CD4-positive, alpha-beta memory T cell (primary cell): ENCODE data around the gene ZAR1L. TPM values are rescaled to one million over a fixed set of nuclear protein-coding genes. Genes with fewer than 3 reads are reported as not detected.

Source experiments
- CTCF ChIA-PET: fragments of 350-600 bp; sonication (Branson Sonifier 250); formaldehyde crosslinking; loops from one replicate; lab custom pipeline; 2021; ENCODE audit warnings: inconsistent platforms; ENCODE audit not compliant: partially characterized antibody; lab: Charles Lee
- POLR2A ChIA-PET: fragments of 350-600 bp; sonication (Branson Sonifier 250); formaldehyde crosslinking; loops from one replicate; lab custom pipeline; 2021; ENCODE audit not compliant: partially characterized antibody; lab: Charles Lee
- DNase-seq, 5 donors: peaks; one replicate each; pipeline versions ENCODE4 v3.0.0 to v3.0.0-alpha.2; 2020 to 2022; ENCODE audit warnings: mixed read lengths in 1 of 5
- H3K27ac ChIP-seq: one replicate; pipeline ENCODE4 v1.7.0; 2013; ENCODE audit warnings: low read depth, low read length
- H3K27me3 ChIP-seq: 2 replicates; pipeline ENCODE4 v1.7.0; 2013; ENCODE audit warnings: mild to moderate bottlenecking, low read length, moderate library complexity; ENCODE audit not compliant: insufficient read depth
- H3K36me3 ChIP-seq: 2 replicates; pipeline ENCODE4 v1.7.0; 2013; ENCODE audit warnings: mild to moderate bottlenecking, low read length, moderate library complexity; ENCODE audit not compliant: insufficient read depth
- H3K4me1 ChIP-seq: 2 replicates; pipeline ENCODE4 v1.7.0; 2013; ENCODE audit warnings: mild to moderate bottlenecking, low read length, moderate library complexity; ENCODE audit not compliant: insufficient read depth
- H3K4me3 ChIP-seq, 2 donors: one replicate each; pipeline ENCODE4 v1.7.0; 2013; ENCODE audit warnings: low read length in 2 of 2, mild to moderate bottlenecking in 1 of 2
- H3K9me3 ChIP-seq, 2 donors: one replicate each; pipeline ENCODE4 v1.7.0; 2013; ENCODE audit warnings: low read length in 2 of 2, control low read depth in 1 of 2; ENCODE audit not compliant: control insufficient read depth in 1 of 2
- H3K27ac Mint-ChIP-seq, 7 donors: one replicate each; pipeline ENCODE4 v1.8.0; 2020 to 2021; ENCODE audit warnings: mixed read lengths in 7 of 7, mild to moderate bottlenecking in 6 of 7, inconsistent platforms in 3 of 7, moderate library complexity in 3 of 7
- H3K27me3 Mint-ChIP-seq, 2 donors: one replicate each; pipeline ENCODE4 v1.8.0; 2020 to 2021; ENCODE audit warnings: mixed read lengths in 2 of 2
- H3K36me3 Mint-ChIP-seq, 2 donors: one replicate each; pipeline ENCODE4 v1.8.0; 2020 to 2021; ENCODE audit warnings: mixed read lengths in 2 of 2, inconsistent platforms in 1 of 2, mild to moderate bottlenecking in 1 of 2
- H3K4me1 Mint-ChIP-seq, 4 donors: one replicate each; pipeline ENCODE4 v1.8.0; 2020 to 2021; ENCODE audit warnings: mixed read lengths in 4 of 4, mild to moderate bottlenecking in 1 of 4
- H3K4me3 Mint-ChIP-seq, 8 donors: one replicate each; pipeline ENCODE4 v1.8.0; 2020 to 2021; ENCODE audit warnings: mixed read lengths in 8 of 8, mild to moderate bottlenecking in 7 of 8, moderate library complexity in 6 of 8, inconsistent platforms in 3 of 8
- H3K9me3 Mint-ChIP-seq, 8 donors: one replicate each; pipeline ENCODE4 v1.8.0; 2020 to 2021; ENCODE audit warnings: mixed read lengths in 8 of 8, mild to moderate bottlenecking in 5 of 8, inconsistent platforms in 3 of 8, moderate library complexity in 1 of 8
- intact Hi-C: fragments of 100-400 bp; cut with micrococcal nuclease; formaldehyde crosslinking; loops from one replicate; pipeline ENCODE4 v1.15.1; 2023
- polyA plus RNA-seq, 2 donors: library from polyadenylated mRNA; unstranded; fragments of 300-500 nt; fragmentation: Illumina TruSeq; gene quantifications; one replicate each; pipeline ENCODE4 v1.2.3, GENCODE V29; 2021
- total RNA-seq, 2 experiments: library from RNA; stranded (reverse); gene quantifications; one replicate each; pipeline ENCODE4 v1.2.3, GENCODE V29; 2021

ZAR1L gene
- total and polyA plus RNA-seq, 4 experiments from 2014 or later, result not detected

DNA sequence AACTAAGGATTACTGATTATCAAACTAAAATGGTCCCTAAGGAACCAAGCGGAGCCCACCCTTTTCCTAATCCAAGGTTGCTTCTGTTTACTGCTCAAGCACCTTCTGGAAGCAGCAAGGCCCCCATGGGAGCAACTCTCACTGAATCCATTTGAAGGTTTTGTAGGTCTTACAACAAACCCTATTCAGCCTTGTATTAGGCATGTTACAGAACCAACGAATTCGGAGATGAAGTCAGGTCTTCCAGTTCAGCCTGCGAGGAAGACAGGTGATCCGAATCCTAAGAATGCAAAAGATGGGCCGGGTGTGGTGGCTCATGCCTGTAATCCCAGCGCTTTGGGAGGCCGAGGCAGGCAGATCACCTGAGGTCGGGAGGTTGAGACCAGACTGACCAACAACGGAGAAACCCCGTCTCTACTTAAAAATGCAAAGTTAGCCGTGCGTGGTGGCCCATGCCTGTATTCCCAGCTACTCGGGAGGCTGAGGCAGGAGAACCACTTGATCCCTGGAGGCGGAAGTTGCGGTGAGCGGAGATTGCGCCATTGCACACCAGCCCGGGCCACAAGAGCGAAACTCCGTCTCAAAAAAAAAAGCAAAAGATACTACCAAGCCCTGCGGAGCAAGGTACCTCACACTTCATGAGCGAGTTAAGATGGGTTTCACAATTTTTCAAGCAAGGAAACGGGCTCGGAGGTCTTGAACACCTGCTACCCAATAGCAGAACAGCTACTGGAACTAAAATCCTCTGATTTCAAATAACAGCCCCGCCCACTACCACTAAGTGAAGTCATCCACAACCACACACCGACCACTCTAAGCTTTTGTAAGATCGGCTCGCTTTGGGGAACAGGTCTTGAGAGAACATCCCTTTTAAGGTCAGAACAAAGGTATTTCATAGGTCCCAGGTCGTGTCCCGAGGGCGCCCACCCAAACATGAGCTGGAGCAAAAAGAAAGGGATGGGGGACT, 609 bp downstream of the ZAR1L start:
- peak; percentile 68 to 84 (median 70) for DNase-seq
- no peaks in the 10 kb centered on the region for H3K9me3 ChIP-seq
- no peaks in the 10 kb centered on the region for H3K27me3 Mint-ChIP-seq
- peak overlapping the region; percentile 59 to 81 for H3K4me3 ChIP-seq
- peaks cover 10 to 35% (median 14%) of the 10 kb centered on the region in 4 donors for H3K4me1 Mint-ChIP-seq
- peak overlapping the region; percentile 99 for H3K27ac ChIP-seq
- ChIA-PET POLR2A (interaction anchor here (0.7 to 4.0 kb wide), 18 partner anchors 8 to 1229 kb away, joined by 3 to 82 read pairs (median 4); partner anchors contain the start of genes N4BP2L1, N4BP2L2 and PDS5B), CTCF (interaction anchor here (0.8 to 3.0 kb wide), 9 partner anchors 8 to 490 kb away, joined by 3 to 19 read pairs (median 5); partner anchors contain the start of genes N4BP2L1 and PDS5B)
- no peaks in the 10 kb centered on the region for H3K36me3 ChIP-seq
- intact Hi-C loops, result loop anchor here (1.0 to 10.0 kb wide), 6 partner anchors 114 to 1270 kb away; partner anchors contain the start of genes N4BP2L1, N4BP2L2 and PDS5B
- H3K4me1 ChIP-seq, result peaks cover 21% of the 10 kb centered on the region
- H3K27ac Mint-ChIP-seq, result peak overlapping the region; percentile 98 to 100 (median 100)
- no peaks in the 10 kb centered on the region for H3K27me3 ChIP-seq
- H3K4me3 Mint-ChIP-seq, result peak overlapping the region; percentile 91 to 100 (median 96)
- H3K9me3 Mint-ChIP-seq, result no peaks in the 10 kb centered on the region
- peaks cover 0 to 10% of the 10 kb centered on the region in 2 donors for H3K36me3 Mint-ChIP-seq

DNA sequence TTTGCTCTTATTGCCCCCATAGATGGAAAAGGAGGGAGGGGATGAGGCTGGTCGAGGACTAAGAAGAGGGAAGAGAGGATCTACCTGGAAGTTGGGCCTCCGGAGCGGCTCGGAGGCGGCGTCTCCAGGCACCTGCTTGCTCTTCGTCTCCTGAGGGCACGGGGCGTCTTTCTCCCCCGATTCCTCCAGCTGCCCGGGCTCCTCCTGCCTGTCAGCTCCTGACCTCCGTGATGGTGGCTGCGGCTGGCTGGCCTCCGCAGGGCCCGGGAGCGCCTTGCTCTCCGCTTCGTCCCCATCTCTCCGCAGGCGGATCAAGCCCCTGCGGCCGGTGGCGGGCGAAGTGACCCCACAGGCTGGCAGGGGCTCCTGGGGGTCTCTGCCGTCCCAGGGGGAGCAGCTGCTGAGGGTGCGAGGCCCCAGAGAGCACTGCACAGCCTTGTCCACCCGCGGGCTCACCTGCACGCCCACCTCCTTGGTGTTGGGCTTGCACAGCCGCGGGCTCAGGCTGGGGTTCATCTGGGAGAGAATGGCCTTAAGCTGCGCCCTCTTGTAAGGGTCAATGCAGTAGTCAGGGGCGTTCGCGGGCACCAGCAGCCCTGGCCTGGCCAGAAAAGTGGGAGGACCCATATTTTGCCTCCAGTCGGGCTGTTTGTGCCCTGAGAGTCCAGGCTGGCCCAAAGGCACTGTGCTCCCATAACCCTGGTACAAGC, 3.8 kb downstream of the ZAR1L start:
- Histone ChIP-seq H3K27me3 (no peaks in the 10 kb centered on the region), H3K27ac (no peak overlapping the region), H3K9me3 (no peaks in the 10 kb centered on the region), H3K4me3 (no peak overlapping the region), H3K36me3 (no peaks in the 10 kb centered on the region), H3K4me1 (peaks cover 20% of the 10 kb centered on the region)
- CTCF ChIA-PET, result interaction anchor here (0.8 to 1.4 kb wide), 7 partner anchors 9 to 402 kb away, joined by 3 to 6 read pairs (median 4); no protein-coding TSS in a partner anchor
- no peaks in the 10 kb centered on the region for H3K9me3 Mint-ChIP-seq
- intact Hi-C loops, result loop anchor here (10.0 kb wide), 2 partner anchors 1107 to 1267 kb away; no protein-coding TSS in a partner anchor
- H3K36me3 Mint-ChIP-seq, result peaks cover 0 to 10% of the 10 kb centered on the region in 2 donors
- no peak overlapping the region for H3K27ac Mint-ChIP-seq
- DNase-seq, result no peak
- no peaks in the 10 kb centered on the region for H3K27me3 Mint-ChIP-seq
- POLR2A ChIA-PET, result no interaction called here
- peaks cover 15 to 37% (median 18%) of the 10 kb centered on the region in 4 donors for H3K4me1 Mint-ChIP-seq
- H3K4me3 Mint-ChIP-seq, result no peak overlapping the region

DNA sequence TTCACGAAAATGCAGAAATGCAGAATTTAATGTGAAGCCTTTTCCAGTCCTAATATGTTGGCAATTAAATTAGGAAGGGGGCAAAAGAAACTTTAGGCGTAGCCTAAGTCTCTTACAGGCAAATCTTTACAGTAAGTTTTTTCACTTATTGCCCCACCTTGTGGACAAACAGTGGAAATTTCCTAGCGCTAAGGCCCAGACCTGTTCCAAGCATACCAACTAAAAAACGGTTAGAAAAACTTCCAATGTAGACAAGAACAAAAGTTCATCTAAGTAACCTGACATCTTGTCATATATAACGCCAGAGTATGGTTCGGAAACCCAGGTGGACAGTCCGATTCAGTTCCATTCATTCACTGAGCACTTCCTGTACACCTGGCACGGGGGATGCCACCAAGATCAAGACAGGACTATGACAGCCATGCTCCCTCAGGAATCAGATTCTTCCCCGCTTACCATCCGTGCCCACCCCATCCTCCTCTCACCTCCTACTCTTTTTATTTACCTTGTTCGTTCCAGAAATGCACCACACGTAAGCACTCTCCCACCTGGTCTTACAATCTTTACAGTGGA, 4.9 kb downstream of the ZAR1L start:
- Histone ChIP-seq H3K36me3 (no peaks in the 10 kb centered on the region), H3K9me3 (no peaks in the 10 kb centered on the region), H3K4me3 (no peak overlapping the region), H3K4me1 (peaks cover 15% of the 10 kb centered on the region), H3K27me3 (no peaks in the 10 kb centered on the region), H3K27ac (no peak overlapping the region)
- no peaks in the 10 kb centered on the region for H3K9me3 Mint-ChIP-seq
- H3K27me3 Mint-ChIP-seq, result no peaks in the 10 kb centered on the region
- peak overlapping the region in 1 of 7 donors; percentile 49 for H3K27ac Mint-ChIP-seq
- H3K4me3 Mint-ChIP-seq, result peak overlapping the region in 4 of 8 donors; percentile 12 to 66 (median 42)
- peaks cover 0 to 3% of the 10 kb centered on the region in 2 donors for H3K36me3 Mint-ChIP-seq
- ChIA-PET CTCF (interaction anchor here (1.0 to 1.2 kb wide), 2 partner anchors 10 to 400 kb away, joined by 4 to 6 read pairs; no protein-coding TSS in a partner anchor), POLR2A (no interaction called here)
- DNase-seq, result peak; percentile 41 to 57 (median 49)
- intact Hi-C loops, result loop anchor here (1.0 to 10.0 kb wide), 6 partner anchors 42 to 1265 kb away; no protein-coding TSS in a partner anchor
- peaks cover 13 to 26% (median 16%) of the 10 kb centered on the region in 4 donors for H3K4me1 Mint-ChIP-seq

DNA sequence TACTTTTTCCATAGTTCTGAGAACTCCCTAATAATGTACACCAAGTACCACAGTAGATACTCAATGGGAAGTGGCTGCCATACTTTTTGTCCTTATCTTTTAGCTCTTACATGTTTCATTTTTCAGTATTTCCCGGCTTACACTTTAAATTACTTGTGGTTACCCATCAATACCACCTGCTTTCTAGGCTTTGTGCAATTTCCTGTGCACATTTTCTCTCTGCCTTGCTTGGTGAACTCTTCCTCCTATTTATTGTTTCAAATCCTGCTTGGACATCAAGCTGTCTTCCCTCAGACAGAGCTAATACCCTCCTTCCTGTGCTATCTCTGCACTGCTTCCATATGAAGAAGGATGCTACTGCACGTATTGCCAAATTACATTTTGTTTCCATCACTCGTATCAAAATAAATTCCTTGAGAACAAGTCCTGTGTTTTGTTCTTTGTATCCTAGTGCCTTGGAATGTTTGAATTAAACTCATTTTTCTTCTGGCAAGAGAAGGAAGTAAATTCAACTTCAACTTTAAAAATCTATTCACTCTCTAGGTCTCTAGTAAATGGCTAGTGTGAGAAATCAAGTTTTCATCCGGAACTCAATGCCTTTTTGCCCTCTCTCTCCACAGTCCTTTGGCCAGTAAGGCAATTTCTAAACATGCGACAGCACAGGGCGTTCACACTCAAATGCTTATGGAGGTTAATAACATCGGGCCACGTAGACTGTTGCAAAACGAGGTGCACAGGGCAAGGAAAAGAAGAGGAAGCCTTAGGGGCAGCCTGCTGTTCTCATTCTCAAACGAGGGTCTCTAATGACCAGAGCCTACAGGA, 5.6 kb downstream of the ZAR1L start:
- Mint-ChIP-seq H3K36me3 (no peaks in the 10 kb centered on the region), H3K27ac (peak overlapping the region in 3 of 7 donors; percentile 17 to 49 (median 38)), H3K9me3 (no peaks in the 10 kb centered on the region), H3K4me3 (peak overlapping the region in 5 of 8 donors; percentile 12 to 66 (median 27)), H3K27me3 (no peaks in the 10 kb centered on the region), H3K4me1 (peaks cover 8 to 19% (median 12%) of the 10 kb centered on the region in 4 donors)
- Histone ChIP-seq H3K27ac (no peak overlapping the region), H3K4me3 (no peak overlapping the region), H3K4me1 (peaks cover 9% of the 10 kb centered on the region), H3K36me3 (no peaks in the 10 kb centered on the region), H3K27me3 (no peaks in the 10 kb centered on the region), H3K9me3 (no peaks in the 10 kb centered on the region)
- POLR2A ChIA-PET, result no interaction called here
- no peak for DNase-seq
- CTCF ChIA-PET, result interaction anchor here (1.0 to 2.1 kb wide), 5 partner anchors 8 to 400 kb away, joined by 3 to 15 read pairs (median 3); no protein-coding TSS in a partner anchor
- intact Hi-C loops, result loop anchor here (1.0 to 10.0 kb wide), 6 partner anchors 41 to 1265 kb away; no protein-coding TSS in a partner anchor

DNA sequence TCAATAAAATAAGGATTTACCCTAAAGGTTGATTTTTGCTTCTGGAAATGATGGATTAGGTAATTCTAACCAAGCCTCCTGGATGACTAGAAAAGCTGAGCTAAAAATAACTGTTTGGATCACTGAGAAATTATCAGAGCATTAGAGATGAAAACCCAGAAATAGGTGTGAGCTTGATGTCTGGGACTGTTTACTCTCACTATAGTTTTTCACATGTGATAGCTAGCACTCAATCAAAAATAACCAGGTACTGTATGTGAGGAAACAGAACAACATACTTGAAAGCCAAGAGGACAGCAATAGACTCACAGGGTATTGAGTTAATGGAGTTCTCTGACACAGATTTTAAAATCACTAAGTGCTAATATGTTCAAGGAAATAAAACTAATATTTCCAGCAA, 9.5 kb downstream of the ZAR1L start:
- Mint-ChIP-seq H3K27me3 (peaks cover 0 to 2% of the 10 kb centered on the region in 2 donors), H3K27ac (no peak overlapping the region), H3K36me3 (no peaks in the 10 kb centered on the region), H3K4me1 (peaks cover 8 to 17% (median 10%) of the 10 kb centered on the region in 4 donors), H3K9me3 (no peaks in the 10 kb centered on the region), H3K4me3 (no peak overlapping the region)
- peaks cover 8% of the 10 kb centered on the region for H3K4me1 ChIP-seq
- ChIA-PET CTCF (interaction anchor here (0.8 to 2.7 kb wide), 4 partner anchors 10 to 396 kb away, joined by 3 to 12 read pairs (median 8); partner anchors contain the start of genes BRCA2 and ZAR1L), POLR2A (interaction anchor here (1.2 kb wide), 1 partner anchor 9 kb away, joined by 4 read pairs; the partner anchor contains the start of genes BRCA2 and ZAR1L)
- no peaks in the 10 kb centered on the region for H3K27me3 ChIP-seq
- no peak overlapping the region for H3K27ac ChIP-seq
- H3K36me3 ChIP-seq, result no peaks in the 10 kb centered on the region
- DNase-seq, result no peak
- intact Hi-C loops, result no loop called here
- H3K4me3 ChIP-seq, result no peak overlapping the region
- H3K9me3 ChIP-seq, result no peaks in the 10 kb centered on the region

DNA sequence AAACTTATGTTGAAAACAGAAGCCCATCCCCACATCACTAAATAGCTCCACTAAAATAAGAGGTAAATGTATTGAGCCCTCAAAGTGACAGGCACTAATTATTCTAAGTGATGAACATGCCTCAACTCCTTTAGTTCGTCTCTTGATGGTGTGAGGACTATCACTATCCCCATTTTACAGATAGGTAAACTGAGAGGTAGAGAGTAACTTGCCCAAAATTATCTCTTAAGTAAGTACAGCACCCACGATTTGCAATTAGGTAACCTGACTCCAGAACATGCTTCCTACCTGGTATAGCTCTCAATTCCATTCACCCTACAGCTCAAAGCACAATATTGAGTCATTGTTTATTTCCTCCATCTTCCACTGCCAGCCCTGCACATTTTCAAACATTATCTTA, 12.7 kb downstream of the ZAR1L start:
- Histone ChIP-seq H3K27ac (no peak overlapping the region), H3K4me3 (no peak overlapping the region), H3K4me1 (no peaks in the 10 kb centered on the region), H3K9me3 (no peaks in the 10 kb centered on the region), H3K27me3 (peaks cover 5% of the 10 kb centered on the region), H3K36me3 (no peaks in the 10 kb centered on the region)
- ChIA-PET POLR2A (no interaction called here), CTCF (interaction anchor here (1.9 kb wide), 1 partner anchor 13 kb away, joined by 4 read pairs; the partner anchor contains the start of genes BRCA2 and ZAR1L)
- Mint-ChIP-seq H3K36me3 (no peaks in the 10 kb centered on the region), H3K27ac (no peak overlapping the region), H3K9me3 (no peaks in the 10 kb centered on the region), H3K27me3 (peaks cover 9% of the 10 kb centered on the region in 2 donors), H3K4me3 (no peak overlapping the region), H3K4me1 (peaks cover 0 to 2% (median under 1%) of the 10 kb centered on the region in 4 donors)
- intact Hi-C loops, result no loop called here
- no peak for DNase-seq
